Effector CD8-positive, alpha-beta T cell (primary cell): ENCODE data around the gene PNPLA2.

Experiments
- DNase-seq: peaks from one replicate; lab custom pipeline; 2025; lab: John Stamatoyannopoulos, UW

The PNPLA2 gene

DNA sequence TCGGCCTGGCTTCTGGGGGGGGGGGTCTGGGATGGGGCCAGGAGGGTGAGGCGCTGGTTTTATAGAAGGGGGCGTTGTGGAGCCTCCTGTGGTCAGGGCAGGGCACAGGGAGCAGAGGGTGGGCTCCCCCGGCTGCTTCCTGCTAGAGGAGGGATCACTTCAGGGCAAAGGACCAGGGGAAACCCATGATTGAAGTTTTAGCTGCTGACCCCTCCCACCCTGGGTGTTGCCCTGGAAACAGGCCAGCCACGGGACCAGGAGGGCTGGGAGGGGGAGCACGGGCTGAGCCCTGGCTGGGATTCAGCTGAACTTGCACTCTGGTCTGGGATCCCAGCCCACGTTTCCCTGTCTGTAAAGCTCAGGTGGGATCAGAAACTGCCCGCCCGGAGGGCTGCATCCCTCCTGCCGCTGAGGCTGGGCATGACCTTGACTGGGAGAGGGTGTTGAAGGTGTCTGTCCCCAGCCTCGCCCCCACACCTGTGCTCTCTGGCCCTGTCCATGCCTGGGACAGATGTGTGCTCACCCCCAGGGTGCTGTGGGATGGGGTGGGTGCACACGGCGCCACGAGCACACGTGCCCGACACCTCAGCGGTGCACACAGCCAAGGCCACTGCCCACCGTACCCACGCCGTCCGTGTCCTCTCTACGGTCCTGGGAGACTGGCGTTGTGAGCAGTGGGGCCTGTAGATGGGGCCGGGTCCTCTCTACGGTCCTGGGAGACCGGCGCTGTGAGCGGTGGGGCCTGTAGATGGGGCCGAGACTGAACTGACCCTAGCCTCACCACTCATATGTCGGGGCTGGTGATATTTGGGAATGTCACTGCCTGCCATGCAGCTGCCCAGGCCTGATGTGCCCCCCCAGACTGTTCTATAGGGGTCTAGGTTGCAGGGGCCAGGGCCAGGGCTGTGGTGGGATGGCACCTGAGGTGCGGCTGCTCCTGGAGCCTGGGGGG, 26.3 kb downstream of the PNPLA2 start:
- DNase-seq: peak; percentile 25

DNA sequence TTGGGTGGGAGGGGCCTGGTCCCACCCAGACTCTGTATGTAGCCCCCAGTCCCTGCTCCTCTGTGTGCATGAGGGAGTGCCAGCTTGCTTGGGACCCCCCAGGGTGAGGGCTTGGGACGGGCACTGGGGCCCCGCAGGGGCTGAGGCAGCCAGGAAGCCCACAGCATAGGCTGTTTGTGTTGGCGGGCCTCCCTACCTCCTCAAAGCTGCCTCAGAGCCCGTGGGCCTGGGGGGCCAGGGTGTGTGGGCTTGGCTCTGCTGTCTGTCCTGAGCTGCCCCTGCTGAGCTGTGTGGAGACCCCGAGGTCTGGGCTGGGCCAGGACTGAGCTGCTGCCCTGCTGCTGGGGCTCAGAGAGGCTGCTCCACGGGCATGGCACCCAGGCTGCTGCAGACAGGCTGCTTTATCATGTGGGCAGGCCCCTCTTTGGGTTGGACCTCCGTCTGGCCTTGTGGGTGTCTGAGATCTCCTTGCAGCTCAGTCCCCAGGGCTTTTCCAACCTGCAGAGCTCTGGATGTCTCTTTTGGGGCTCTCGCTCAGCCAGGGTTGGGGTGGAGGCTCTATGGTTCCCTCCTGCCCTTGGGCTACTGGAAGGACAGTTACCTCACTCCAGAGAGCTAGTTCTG, 27.3 kb downstream of the PNPLA2 start:
- DNase-seq: no peak

DNA sequence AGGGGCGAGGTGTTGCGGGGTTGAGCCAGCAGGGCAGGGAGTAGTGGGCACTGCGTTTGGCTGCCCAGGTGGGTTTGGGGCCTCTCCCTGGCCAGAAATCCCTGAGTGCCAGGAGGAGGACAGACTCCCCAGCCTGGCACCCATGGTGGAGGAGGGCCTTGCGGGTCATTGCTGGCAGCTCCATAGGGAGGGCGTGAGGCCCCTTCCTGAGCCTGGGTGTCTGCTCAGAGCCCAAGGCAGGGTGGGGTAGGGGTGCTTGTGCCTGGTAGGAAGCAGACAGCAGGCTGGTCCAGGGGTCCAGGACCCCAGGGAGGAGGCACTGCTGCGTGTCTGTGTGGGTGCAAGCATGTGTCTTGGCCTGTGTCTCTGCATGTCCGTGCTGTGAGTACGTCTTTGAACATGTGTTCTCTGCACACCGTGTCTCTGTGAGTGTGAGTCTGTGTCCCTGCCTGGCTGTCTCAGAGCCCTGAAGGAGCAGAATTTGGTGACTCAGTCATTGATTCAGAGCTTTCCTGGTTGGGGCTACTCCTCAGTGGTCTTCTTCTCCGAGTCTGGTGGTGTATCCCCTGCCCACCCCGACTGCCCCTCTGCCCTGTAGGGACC, 27.9 kb downstream of the PNPLA2 start:
- no peak for DNase-seq

DNA sequence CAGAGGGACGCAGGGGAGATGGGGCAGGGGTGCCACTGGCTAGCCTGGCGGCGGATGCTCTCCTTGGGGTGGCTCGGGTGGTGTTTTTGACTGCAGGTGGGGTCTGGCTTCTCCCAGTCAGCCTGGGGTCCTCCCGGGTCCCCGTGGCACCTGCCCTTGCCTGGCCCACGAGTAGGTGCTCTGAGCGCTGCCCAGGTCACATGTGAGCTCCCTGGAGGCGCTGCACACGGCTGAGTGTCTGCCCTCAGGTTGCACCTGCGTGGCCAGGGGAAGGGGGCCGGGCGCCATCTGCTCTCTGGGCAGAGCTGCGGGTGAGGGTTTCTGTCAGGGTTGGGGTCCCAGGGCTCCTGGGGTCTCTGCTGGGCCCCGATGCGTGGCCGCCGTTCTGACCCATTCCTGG, 29.2 kb downstream of the PNPLA2 start:
- no peak for DNase-seq

DNA sequence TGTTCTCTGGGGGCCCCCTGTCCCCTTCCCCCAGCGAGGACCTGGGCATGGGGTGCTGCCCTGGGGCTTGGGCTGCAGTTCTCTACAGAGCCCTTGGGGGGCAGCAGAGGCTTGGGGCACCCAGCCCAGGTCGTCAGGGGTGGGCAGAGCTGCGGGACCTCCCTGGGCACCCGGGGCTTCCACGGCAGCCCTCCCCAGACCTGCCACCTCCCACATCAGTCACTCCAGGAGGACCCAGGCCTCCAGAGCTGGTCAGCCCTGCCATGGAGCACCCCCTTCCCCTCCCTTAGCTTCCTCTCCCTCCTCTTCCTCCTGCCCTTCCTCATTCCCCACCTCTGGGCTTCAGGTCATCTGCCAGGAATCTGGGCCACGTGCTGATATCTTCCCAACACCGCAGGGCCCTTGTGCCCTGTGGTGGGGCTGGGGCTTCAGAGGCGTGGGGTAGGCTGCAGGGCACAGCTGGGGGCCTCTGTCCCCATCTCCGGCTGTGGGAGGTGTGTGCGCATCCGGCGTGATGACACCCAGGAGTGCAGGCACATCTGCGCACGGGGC, 29.7 kb downstream of the PNPLA2 start:
- peak; percentile 48 for DNase-seq

DNA sequence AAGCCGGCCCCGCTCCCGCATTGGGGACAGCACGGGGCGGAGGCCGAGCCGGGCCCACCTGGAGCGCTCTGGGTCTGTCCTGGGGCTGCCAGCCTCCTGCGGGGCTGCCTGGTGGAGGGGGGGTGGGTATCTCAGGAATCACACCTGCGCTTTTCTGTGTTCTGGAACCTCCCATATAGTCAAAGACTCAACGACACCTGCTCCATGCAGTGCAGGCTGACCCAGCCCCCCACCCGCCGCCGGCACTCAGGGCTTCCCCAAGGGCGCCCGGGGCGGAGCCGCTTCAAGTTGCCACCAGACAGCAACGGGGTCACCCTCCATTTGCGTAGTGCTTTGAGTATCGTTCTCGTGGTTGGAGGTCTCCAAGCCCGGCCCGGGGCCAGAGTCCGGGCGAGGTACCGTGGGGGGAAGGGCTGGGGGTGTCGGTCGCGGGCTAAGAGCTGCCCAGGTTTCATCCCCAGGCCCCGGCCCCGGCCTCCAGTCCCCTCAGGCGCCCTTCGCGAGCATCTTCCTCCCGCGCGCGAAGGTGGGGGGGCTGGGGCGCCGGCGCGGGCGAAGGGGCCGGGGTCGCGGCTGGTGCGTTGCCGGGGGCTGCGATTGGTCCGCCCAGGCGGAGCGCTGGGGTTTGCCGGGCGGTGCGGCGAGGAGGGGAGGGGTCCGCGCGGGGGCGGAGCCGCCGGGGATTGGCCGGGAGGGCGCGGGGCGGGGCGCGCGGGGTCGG, 30.6 kb downstream of the PNPLA2 start:
- peak; percentile 14 for DNase-seq

DNA sequence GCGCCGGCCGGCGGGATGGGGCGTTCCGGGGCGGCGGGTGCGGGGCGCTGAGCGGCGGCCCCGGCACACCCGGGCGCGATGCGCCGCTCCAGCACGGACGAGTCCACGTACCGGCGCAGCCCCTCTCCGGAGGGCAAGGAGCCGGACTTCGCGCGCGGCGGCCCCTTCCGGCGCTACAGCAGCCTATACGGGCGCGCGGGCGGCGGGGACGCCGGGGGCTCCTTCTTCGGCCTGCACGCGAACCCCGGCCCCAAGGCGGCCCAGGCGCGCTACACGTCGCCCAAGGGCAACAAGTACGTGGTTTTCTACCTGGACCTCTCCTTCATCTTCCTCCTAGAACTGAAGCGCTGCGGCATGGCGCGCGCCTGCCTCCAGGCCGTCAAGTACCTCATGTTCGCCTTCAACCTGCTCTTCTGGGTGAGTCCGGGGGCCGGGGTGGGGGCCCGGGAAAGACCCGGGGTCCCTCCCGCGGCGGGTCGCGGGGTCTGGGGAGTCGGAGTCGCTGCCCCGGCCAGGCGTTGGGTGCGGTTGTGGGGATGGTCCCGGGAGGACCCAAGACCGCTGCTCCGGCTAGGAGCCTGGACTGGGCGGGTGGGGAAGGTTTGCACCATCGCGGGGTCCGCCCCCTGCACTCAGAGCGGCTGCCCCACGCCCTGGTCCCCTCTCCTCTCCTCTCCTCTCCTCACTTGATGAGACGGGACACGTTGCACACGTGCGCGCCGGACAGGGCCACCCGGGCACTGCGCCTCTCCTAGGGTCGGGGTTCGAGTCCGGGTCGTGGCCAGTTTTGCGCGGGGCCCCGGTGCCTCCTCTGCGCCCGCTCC, 31.4 kb downstream of the PNPLA2 start:
- DNase-seq: no peak

DNA sequence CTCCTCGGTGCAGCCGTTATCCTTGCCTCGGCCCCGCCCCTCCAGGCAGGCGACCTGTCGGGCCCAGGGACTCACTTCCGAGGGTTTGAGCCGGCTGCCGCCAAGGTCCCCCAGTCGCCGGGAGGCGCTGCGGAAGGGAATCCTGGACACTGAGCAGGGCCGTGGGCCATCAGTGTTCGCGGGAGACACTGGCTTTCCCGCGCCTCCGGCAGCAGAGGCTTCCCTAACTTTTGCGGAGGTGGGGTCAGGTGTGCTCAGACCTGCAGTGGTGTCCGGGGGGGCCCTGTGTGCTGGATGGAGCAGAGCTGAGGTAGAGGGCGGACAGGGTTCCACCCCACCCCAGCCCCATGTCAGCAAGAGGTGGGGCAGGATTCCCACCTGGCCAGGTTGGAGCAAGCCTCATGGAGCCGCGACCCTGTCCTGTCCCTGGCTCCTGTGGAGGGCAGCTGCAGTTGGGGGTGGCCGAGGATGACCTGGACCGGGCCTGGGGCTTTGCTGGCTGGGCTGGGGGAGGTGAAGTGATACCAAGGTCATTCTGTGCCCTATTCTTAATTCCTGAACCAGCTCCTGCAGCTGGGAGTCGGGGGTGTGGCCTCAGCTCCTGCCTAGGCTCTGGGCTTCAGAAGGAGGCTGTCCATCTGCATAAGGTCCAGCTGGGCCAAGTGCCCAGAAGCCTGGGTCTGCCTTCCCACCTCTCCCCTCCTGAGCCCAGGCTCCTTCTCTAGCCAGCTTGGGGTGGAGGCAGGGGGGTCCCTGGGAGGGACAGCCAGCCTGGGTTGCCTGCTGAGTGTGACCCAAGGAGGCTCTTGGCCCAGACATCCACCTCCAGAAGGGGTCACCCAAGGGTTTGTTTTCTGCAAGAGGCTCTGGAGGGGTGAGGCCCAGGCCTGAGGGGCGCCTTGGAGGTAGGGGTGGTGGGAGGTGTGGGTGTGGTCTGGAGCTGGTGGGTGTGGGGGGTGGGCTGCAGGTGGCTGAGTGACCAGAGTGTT, 32.4 kb downstream of the PNPLA2 start:
- DNase-seq: no peak

DNA sequence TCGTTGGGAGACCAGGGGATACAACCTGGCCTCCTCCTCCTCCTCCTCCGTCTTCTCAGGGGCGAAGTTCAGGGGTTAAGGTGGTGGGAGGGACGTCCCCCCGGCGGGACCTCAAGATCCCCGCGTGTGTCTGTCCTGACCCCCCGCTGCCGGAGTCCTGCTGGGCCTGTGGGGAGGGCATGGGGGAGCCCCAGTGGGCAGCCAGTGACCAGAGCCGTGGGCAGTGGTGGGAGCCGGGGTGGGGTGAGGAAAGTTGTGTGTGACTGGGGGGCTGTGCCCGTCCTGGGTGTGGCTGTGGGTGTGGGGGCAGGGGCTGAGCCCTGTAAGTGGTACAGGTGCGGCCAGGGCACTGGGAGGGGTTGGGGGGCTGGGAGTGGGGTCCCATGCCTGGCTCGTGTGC, 34.0 kb downstream of the PNPLA2 start:
- DNase-seq: no peak

DNA sequence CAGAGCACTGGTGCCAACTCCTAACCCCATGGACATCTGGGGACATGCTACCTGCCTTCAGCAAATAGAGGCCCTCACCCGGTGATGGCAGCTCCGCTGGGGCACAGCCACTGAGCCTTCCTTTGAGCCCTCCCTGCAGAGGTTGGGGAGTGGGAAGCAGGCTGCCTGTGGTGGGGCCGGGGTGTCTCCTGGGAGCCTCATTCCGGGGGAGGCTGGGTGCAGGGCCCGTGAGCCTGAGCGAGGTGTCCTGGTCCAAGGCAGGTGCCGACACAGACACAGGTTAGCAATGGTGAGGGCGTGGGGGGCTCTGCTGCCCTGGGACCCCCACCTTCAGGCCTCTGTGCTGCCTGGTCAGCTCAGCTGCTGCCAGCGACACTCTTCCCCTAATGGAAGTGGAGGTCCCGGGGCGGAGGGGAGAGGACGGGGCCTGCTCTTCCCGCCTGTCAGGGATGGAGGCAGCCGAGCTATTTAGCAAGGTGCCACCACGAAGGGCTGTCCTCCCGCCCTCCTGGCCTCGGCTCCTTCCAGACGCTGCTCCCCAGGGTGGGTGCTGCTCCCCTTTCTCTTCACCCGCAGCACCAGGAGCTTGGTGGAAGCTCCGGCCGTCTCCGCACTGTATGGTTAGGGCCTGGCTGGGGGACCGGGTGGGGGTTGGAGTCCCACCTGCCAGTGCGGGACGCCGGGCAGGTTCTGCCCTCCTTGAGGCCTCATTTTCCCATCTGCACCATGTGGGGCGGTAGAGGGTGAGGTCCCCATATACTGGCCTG, 35.2 kb downstream of the PNPLA2 start:
- no peak for DNase-seq

DNA sequence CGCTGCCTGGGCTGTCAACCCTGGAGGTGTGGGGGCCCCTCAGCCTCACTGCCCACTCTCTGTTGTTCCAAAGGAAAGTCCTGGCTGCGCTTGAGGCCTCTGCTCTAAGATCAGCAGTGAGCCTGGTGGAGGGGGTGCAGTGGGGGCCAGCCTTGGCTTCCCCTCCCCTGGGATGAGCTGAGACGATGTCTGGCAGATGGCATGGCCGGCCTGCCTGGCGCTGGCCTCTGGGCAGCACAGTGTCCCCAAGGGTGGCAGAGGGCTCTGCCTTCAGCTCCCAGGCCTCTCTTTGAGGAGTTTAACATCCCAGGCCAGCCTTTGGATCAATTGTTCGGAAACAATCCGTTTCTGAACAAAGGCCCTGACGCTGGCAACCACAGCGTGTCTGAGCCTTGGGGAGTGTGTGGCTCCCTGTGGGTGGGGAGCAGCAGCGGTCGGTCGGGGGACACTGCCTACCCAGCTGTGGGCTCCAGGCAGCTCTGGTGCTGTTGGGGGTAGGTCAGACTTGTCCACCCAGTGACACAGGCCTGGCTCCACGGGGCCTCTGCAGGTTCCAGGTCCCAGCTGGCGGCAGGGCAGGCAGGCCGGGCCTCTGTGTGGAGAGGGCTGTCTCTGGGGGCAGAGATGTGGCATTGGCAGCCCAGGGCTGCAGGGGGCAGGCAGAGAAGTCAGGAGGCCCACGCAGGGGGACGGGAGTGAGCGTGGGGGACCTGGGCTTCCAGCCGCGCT, 36.1 kb downstream of the PNPLA2 start:
- no peak for DNase-seq

DNA sequence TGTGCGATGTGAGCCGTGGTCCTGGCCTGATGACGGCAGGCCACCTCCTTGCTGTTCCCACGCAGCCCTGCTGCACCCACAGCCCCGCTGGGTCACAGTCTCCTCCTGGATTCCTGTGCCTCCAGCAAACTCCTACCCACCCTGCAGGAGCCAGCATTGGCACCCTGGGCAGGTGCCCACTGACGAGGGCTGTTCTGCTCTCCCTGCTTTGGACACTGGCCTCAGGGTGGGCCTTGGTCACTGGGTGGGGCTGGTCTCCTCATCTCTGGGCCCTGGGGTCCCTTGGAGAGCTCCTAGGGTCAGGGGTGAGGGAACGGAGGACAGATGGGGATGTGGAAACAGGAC, 36.6 kb downstream of the PNPLA2 start:
- DNase-seq: no peak

DNA sequence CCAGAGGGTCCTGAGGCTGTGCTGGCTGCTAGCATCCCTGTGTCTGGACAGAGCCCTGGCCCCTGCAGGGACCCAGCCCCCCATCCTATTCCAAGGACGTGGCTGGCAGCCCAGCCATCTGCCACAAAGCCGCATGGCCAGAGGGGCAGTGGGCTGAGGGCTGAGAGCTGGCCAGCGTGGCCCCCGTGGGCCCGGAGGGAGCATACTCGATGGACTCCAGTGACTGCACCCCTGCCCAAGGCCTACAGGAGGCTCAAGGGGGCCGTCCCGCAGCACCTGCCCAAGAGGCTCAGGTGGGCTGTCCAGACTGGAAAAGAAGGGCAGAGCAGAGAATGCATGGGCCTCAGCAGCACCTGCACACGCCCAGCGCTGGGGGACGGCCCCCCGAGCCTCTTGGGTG, 37.1 kb downstream of the PNPLA2 start:
- DNase-seq: no peak

DNA sequence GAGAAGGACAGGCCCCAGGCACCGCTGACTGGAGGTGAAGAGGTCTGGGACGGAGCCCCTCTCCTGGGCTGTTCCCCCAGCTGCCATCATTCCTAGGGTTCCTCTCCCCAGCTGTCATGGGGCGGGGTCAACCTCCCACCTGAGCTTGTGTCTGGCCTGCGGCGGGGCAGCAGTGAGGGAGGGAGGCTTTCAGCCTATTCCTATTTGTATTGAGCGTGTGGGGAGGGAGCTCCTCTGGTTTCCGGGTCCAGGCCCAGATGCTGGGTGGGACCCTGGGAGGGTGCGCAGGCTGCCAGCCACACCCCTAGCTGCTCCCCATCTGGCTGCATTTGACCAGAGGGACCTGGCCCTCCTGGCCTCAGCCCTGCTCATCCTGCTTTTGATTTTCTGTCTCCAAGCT, 37.7 kb downstream of the PNPLA2 start:
- DNase-seq: no peak

DNA sequence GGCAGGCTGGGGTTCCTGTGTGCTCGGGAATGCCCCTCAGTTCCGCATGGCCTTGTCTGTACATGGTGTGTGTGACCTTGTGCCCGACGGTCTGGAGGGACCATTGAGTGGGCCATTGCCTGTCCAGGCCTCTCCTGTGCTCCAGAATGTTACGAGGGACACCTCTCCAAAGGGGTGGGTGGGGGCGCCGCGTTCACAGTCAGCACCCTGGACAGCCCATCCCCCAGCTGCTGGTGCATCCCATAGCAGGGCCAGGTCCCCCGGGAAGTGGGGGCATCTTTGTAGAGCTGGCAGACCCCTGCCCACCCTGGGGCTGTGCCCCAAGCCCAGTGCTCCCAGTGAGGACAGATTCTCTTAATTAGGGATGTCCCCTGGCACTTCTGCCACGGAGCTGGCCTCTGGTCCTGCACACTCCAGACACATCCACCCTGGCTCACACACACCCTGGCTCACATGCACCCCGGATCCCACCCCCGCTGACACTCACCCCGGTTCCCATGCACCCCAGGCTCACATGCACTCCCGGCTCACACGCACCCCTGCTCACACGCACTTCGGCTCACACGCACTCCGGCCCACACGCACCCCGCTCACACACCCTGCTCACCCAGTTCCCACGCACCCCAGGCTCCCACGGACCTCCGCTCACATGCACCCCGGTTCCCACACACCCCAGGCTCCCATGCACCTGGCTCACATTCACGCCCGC, 39.5 kb downstream of the PNPLA2 start:
- DNase-seq: no peak

DNA sequence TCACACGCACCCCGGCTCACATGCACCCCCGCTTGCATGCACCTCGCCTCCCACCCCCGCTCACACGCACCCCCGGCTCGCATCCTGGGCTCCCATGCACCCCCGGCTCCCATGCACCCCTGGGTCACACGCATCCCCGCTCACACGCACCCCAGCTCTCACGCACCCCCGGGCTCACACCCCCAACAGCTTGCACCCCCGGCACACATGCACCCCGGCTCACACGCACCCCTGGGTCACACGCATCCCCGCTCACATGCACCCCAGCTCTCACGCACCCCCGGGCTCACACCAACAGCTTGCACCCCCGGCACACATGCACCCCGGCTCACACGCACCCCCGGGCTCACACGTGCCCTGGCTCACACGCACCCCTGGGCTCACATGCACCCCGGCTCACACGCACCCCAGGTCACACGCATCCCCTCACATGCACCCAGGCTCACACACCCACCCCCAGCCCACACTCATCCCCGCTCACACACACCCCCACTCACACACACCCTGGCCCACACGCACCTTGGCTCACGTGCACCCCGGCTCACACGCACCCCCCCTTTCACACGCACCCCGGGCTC, 40.1 kb downstream of the PNPLA2 start:
- DNase-seq: no peak

DNA sequence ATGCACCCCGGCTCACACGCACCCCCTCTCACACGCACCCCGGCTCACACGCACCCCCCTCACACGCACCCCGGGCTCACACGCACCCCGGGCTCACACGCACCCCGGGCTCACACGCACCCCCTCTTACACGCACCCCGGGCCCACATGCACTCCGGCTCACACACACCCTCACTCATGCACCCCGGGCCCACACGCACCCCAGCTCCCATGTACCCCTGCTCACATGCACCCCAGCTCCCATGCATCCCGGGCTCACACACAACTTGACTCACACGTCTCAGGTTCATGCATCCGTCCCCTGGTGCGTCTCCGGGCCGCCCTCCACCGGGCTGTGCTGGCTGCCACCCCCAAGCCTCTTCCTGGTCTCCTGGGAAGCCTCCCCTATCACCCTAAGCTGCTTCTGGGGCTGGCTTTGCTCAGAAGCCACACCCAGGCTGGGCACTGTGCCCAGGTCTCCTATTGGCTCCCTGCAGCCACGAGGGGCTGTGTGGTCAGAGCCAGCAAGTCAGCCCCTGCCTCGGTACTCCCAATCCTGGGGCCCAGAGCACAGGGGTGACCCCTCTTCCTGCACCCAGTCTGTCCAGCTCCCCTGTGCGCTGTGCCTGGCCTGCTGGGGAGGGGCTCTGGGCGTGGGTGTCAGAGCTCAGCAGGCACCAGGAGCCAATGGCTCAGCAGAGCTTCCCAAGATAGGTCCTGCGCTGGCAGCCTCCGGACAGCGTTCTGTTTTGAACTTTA, 40.8 kb downstream of the PNPLA2 start:
- no peak for DNase-seq
